CD4-positive, alpha-beta T cell (primary cell): ENCODE data around the gene FERMT2. TPM values are rescaled to one million over a fixed set of nuclear protein-coding genes. Genes with fewer than 3 reads are reported as not detected.

Experiments
- ATAC-seq: fragments of 200-7000 bp; cut with Tn5 transposase; one replicate; pipeline ENCODE4 v1.10.0; 2022; ENCODE audit warnings: mild to moderate bottlenecking; ENCODE audit not compliant: poor library complexity
- CTCF ChIA-PET: fragments of 350-600 bp; sonication (Branson Sonifier 250); formaldehyde crosslinking; loops from one replicate; lab custom pipeline; 2021; ENCODE audit warnings: antibody characterized with exemption, inconsistent platforms; lab: Charles Lee
- POLR2A ChIA-PET: fragments of 350-600 bp; sonication (Branson Sonifier 250); formaldehyde crosslinking; loops from one replicate; lab custom pipeline; 2021; ENCODE audit warnings: antibody characterized with exemption, inconsistent platforms; lab: Charles Lee
- DNase-seq, 14 experiments: peaks; one replicate each; pipeline ENCODE4 v3.0.0-alpha.2; 2013 to 2020; ENCODE audit warnings: mixed read lengths in 2 of 14
- H3K27ac ChIP-seq, 2 donors: one replicate each; pipeline versions ENCODE4 v1.5.1 to v1.7.0; 2013; ENCODE audit warnings: low read length in 2 of 2, low read depth in 1 of 2, mild to moderate bottlenecking in 1 of 2
- H3K27me3 ChIP-seq, 2 experiments: 1 replicate in 1 of 2; 2 replicates in 1 of 2; pipeline versions ENCODE4 v1.6.1 to v1.7.0; 2013; ENCODE audit warnings: low read length in 2 of 2, control low read depth in 1 of 2, mild to moderate bottlenecking in 1 of 2, moderate library complexity in 1 of 2; ENCODE audit not compliant: insufficient read depth in 2 of 2, control insufficient read depth in 1 of 2
- H3K36me3 ChIP-seq: one replicate; pipeline ENCODE4 v1.6.1; 2013; ENCODE audit warnings: low read length, control low read depth; ENCODE audit not compliant: insufficient read depth
- H3K4me1 ChIP-seq: one replicate; pipeline ENCODE4 v1.6.1; 2013; ENCODE audit warnings: low read length, control low read depth; ENCODE audit not compliant: insufficient read depth
- H3K4me3 ChIP-seq: one replicate; pipeline ENCODE4 v1.5.1; 2013; ENCODE audit warnings: mild to moderate bottlenecking, low read length, moderate library complexity
- H3K9me3 ChIP-seq, 2 experiments: 1 replicate in 1 of 2; 2 replicates in 1 of 2; pipeline versions ENCODE4 v1.6.1 to v1.7.0; 2013; ENCODE audit warnings: low read length in 2 of 2, mild to moderate bottlenecking in 2 of 2, control low read depth in 1 of 2, moderate library complexity in 1 of 2; ENCODE audit not compliant: control insufficient read depth in 1 of 2, insufficient read depth in 1 of 2
- H3K27ac Mint-ChIP-seq: one replicate; pipeline ENCODE4 v1.8.0; 2020; ENCODE audit warnings: mixed read lengths
- H3K27me3 Mint-ChIP-seq: one replicate; pipeline ENCODE4 v1.8.0; 2021; ENCODE audit warnings: mixed read lengths
- H3K36me3 Mint-ChIP-seq: one replicate; pipeline ENCODE4 v1.8.0; 2021; ENCODE audit warnings: low read depth, mixed read lengths
- H3K4me1 Mint-ChIP-seq: one replicate; pipeline ENCODE4 v1.8.0; 2021; ENCODE audit warnings: low read depth, mixed read lengths
- H3K4me3 Mint-ChIP-seq: one replicate; pipeline ENCODE4 v1.8.0; 2020; ENCODE audit warnings: mild to moderate bottlenecking, mixed read lengths
- H3K9me3 Mint-ChIP-seq: one replicate; pipeline ENCODE4 v1.8.0; 2020; ENCODE audit warnings: mixed read lengths
- CTCF ChIP-seq: fragments of 200-600 bp; IDR thresholded peaks from one replicate; pipeline ENCODE4 v1.8.0; 2022; ENCODE audit warnings: antibody characterized with exemption, mild to moderate bottlenecking
- intact Hi-C, 2 experiments: fragments of 100-400 bp; cut with DNase I in 1 of 2; cut with micrococcal nuclease in 1 of 2; formaldehyde crosslinking; loops; one replicate each; pipeline versions ENCODE4 v1.15.1 to v1.9.0; 2023 to 2025; cut with DNase I, micrococcal nuclease
- total RNA-seq, 174 experiments: library from RNA in 2 of 174; stranded (reverse) in 2 of 174; gene quantifications; one replicate each; pipeline ENCODE4 v1.2.3 and lab custom pipeline; 2021 to 2026

FERMT2 gene
- total RNA-seq, 2 experiments from 2014 or later, result 0.44 to 0.61 TPM

GRCh38 chr14:52995998-52996397, 45.1 kb upstream of the FERMT2 start:
- H3K4me3 Mint-ChIP-seq, result no peak overlapping the region
- no peaks in the 10 kb centered on the region for H3K27me3 ChIP-seq
- no peak for DNase-seq
- no peaks in the 10 kb centered on the region for H3K4me1 ChIP-seq
- H3K9me3 ChIP-seq, result no peaks in the 10 kb centered on the region
- H3K27ac Mint-ChIP-seq, result no peak overlapping the region
- H3K36me3 ChIP-seq, result no peaks in the 10 kb centered on the region
- TF ChIP-seq CTCF, result no peak
- ATAC-seq, result no peak
- ChIA-PET CTCF (no interaction called here), POLR2A (interaction anchor here (0.7 kb wide), 1 partner anchor 11 kb away, joined by 3 read pairs; no protein-coding TSS in a partner anchor)
- H3K27ac ChIP-seq, result no peak overlapping the region
- H3K4me3 ChIP-seq, result no peak overlapping the region
- H3K36me3 Mint-ChIP-seq, result no peaks in the 10 kb centered on the region
- intact Hi-C loops, result no loop called here
- H3K27me3 Mint-ChIP-seq, result peaks cover 13% of the 10 kb centered on the region
- H3K9me3 Mint-ChIP-seq, result no peaks in the 10 kb centered on the region
- H3K4me1 Mint-ChIP-seq, result no peaks in the 10 kb centered on the region

- CTCF ChIA-PET, result no interaction called here
- intact Hi-C loops, result no loop called here
- Histone ChIP-seq H3K4me3 (no peak overlapping the region), H3K27ac (no peak overlapping the region), H3K9me3 (no peaks in the 10 kb centered on the region), H3K4me1 (no peaks in the 10 kb centered on the region), H3K27me3 (no peaks in the 10 kb centered on the region), H3K36me3 (no peaks in the 10 kb centered on the region)
- H3K4me3 Mint-ChIP-seq, result no peak overlapping the region
- no peaks in the 10 kb centered on the region for H3K4me1 Mint-ChIP-seq
- H3K36me3 Mint-ChIP-seq, result no peaks in the 10 kb centered on the region
- no peak for TF ChIP-seq CTCF
- no peaks in the 10 kb centered on the region for H3K9me3 Mint-ChIP-seq
- POLR2A ChIA-PET, result no interaction called here
- no peak for DNase-seq
- ATAC-seq, result no peak
- H3K27ac Mint-ChIP-seq, result no peak overlapping the region
- H3K27me3 Mint-ChIP-seq, result no peaks in the 10 kb centered on the region
Measured at GRCh38 chr14:52992236-52992870, 41.5 kb upstream of the FERMT2 start.

- CTCF ChIA-PET, result no interaction called here
- DNase-seq (no peak), ATAC-seq (no peak)
- Histone ChIP-seq H3K27me3 (no peaks in the 10 kb centered on the region), H3K4me3 (no peak overlapping the region), H3K36me3 (no peaks in the 10 kb centered on the region), H3K4me1 (no peaks in the 10 kb centered on the region), H3K9me3 (no peaks in the 10 kb centered on the region), H3K27ac (no peak overlapping the region)
- Mint-ChIP-seq H3K4me3 (no peak overlapping the region), H3K36me3 (no peaks in the 10 kb centered on the region), H3K9me3 (no peaks in the 10 kb centered on the region), H3K4me1 (no peaks in the 10 kb centered on the region), H3K27ac (no peak overlapping the region), H3K27me3 (peaks cover 3% of the 10 kb centered on the region)
- POLR2A ChIA-PET, result no interaction called here
- intact Hi-C loops, result no loop called here
- no peak for TF ChIP-seq CTCF
Measured at GRCh38 chr14:52988139-52988538, 37.3 kb upstream of the FERMT2 start.
